CD4-positive, alpha-beta T cell treated with Interleukin-15 for 4 hours (primary cell): ENCODE data around the gene ACAP3.

Source experiments
- DNase-seq: peaks from one replicate; pipeline ENCODE4 v3.0.0-alpha.2; 2020; ENCODE audit warnings: low spot score

ACAP3 gene

DNA sequence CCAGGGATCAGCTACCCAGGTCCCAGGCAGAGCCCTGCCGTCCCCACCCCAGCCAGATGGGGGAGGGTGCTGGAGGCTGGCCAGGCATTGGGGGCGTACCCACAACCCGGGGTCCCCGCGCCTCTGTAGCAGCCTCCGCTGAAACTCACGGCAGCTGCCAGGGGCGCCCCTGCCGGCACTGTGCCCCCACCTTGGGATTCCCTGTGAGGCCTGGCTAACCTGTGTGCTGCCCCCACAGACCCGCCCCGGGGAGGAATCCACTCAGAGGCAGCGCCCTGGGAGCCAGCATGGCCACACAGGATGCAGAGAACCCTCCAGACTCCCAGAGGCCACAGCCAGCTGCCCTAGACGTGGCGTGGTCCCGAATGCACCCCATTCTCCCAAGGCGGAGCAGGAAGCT is 37.7 kb upstream of the ACAP3 start:
- no peak for DNase-seq

DNA sequence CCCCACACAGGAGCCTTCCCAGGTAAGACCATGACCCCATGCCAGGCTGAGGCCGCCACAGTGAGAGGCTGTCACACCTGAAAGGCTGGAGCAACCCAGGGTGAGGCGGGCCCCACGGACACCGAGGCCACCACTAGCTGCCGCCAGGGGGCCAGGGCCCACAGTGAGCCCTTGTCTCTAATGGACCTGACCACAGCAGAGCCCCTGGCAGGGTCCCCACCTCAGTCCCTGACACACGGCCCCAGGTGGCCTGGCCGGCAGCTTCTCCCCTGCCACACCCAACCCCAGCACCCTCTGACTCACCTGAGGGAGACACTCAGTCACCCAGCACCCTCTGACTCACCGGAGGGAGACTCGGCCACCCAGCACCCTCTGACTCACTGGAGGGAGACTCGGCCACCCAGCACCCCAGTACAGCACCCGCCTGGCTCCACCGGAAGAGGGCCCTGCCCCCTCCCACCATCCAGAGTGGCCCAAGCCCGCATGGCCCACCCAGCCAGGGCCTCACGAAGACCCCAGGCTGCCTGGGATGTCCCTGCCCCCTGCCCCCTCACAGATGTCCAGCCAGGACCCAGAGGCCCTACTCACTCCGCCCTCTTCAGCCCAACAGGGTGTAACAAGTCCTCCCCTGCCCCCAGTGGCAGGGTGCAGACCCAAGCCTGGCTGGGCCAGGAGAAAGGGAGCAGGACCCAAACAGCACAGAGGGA is 37.1 kb upstream of the ACAP3 start:
- peak; percentile 70 for DNase-seq

DNA sequence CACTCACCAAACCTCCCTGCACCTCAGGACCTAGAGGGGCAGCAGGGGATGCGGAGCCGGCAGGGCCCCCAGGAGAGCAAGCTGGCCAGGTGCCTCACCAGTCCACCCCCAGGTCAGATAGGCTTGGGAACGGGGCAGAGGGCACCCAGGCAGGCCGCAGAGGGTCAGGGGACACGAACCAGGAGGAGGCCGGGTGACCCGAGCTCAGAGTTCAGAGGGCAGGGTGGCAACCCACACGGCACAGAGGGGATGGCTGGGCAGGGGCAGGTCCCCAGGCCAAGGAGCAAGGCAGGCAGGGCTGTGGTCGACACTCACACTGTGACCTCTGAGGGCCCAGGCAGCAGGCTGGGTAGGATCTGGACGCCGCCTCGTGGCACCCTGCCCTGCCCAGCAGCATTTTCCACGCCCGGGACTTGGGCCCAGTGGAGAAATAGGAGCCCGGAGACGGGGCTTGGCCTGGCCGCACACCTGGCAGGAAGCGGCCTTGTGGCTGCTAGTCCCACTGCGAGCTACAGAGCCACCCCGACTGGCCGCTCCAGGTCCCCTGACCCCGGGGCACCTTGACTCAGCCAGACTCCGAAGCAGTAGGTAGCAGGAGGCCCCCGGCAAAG is 36.2 kb upstream of the ACAP3 start:
- no peak for DNase-seq

DNA sequence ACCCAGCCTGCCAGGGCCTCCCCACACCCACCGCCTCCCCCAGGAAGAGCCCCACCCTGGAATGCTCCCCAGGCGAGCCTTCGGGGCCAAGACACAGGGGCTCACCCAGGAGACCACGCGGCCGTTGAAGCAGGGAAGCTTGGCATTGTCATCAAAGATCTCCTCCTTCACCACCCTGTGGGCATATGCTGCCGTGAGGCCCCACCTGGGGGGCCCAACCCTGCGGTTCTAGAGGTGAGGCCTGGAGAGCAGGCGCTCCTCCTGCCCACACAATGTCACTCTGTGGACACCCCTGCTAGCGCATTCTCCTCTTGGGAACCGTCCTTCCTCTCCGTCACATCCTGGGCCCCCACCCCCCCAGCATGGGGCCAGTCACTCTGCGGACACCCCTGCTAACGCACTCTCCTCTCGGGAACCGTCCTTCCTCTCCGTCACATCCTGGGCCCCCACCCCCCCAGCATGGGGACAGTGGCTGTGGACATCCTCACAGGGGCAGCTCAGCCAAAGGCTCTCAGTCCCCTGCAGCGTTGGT is 34.9 kb upstream of the ACAP3 start:
- no peak for DNase-seq

DNA sequence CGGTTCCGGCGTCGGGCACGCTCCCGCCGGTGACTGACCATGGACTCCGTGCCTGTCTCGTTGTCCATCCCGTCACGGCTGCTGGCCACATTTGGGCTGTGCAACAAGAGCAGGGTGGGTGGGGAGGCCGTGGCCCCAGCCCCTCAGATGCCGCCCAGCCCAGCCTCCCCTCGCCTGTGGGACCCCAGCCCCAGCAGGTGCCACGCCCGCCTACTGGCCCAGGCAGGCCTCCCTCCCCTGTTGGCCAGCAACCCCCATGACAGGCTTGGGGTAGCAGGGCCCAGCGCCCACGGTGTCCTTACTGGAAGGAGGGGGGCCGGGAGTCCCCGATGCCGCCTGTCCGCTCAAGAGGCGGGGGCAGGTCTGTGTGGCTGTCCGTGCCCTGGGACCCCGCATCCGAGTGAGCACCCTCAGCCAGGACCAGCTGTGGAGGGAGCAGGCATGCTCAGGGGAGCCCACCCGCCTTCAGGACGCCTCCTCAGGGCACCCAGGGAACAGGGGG is 34.4 kb upstream of the ACAP3 start:
- DNase-seq, result no peak

DNA sequence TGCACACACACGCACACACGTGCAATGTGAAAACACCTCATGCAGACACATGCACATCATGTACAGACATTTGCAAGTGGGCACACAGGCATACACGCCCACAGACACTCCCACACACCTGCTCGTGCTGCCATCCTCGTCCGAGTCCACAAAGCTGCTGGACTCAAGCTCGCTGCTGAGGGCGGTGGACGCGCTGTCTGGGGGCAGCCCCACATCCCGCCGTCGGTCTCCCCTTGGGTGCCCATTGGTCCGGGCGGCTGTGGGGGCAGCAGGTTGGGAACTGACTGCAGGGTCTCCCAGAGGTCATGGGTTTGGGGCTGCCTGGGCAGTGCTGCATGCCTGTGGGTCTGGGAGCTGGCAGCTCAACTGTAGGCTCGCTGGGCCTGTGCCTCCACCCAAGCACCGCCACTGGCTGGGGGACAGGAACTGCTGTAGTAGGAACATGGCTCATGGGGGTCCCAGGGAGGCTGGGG is 33.9 kb upstream of the ACAP3 start:
- DNase-seq, result no peak

DNA sequence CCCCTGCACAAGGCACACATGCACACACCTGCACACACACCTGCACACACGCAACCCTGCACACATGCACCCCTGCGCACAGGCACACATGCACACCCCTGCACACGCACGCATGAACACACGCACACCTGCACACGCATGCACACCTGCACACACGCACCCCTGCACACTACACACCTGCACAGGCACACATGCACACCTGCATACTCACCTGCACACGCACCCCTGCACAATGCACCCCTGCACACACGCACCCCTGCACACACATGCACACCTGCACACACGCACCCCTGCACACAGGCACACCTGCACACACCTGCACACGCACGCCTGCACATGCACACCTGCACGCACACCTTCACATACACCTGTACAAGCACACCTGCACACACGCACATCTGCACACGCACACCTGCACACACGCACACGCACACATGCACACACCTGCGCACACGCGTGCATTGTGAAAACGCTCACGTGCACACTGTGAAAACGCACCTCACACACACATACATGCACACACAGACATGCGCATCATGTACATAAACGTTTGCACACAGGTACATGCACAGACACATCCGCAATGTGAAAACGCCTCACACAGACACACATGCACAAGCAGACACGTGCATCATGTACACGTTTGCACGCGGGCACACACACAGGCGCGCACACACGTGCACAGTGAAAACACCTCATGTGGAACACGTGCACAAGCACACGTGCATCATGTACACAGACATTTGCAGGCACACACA is 33.2 kb upstream of the ACAP3 start:
- no peak for DNase-seq

DNA sequence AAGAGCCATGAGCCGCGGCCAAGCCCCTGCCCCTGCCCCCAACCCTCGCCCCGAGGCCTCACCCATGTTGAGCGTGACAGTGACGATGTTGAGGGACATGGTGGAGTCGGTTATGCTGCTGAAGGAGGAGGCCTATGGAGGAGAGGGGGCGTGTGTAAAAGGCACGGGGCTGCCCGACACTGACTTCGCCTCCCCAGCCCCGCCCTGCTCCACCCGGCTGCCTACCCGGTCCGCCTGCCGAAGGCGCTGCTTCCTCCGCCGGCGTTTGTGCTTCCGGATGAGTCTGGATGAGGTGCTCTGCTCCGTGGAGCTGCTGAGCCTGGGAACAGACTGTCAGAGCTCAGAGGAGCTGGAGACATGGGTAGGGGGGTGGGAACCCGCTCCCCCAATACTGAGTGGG is 32.5 kb upstream of the ACAP3 start:
- no peak for DNase-seq

DNA sequence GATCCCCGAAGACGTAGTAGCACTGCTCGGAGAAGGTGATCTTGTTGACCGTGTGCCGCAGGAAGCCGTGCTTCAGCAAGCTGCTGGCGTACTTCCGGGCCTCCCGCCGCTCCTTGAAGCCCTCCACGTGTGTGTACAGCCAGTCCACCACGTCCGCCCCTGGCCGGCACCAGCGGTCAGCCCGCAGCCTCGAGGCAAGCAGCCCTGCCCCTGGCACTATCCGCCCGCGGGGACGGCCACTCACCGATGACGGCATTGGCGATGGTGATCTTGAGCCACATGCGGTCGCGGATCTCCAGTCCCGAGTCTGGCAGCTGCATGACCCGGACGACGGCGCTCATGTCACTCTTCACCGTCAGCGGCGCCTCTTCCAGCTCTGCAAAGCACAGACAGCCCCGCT is 30.5 kb upstream of the ACAP3 start:
- no peak for DNase-seq

DNA sequence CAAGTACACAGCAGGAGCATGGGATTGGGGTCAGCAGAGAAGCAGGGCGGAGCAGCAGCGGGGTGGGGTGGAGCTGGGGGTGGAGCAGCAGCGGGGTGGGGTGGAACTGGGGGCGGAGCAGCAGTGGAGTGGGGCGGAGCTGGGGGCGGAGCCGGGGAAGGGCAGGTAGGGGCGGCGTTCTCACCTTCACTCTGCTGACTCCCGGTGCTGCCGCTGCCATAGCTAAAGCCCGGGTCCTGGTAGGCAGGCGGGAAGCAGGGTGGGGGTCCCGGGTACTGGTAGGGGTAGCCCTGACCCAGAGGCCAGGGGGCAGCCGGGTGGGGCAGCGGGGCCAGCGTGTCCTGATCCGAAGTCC is 30.0 kb upstream of the ACAP3 start:
- DNase-seq, result no peak

DNA sequence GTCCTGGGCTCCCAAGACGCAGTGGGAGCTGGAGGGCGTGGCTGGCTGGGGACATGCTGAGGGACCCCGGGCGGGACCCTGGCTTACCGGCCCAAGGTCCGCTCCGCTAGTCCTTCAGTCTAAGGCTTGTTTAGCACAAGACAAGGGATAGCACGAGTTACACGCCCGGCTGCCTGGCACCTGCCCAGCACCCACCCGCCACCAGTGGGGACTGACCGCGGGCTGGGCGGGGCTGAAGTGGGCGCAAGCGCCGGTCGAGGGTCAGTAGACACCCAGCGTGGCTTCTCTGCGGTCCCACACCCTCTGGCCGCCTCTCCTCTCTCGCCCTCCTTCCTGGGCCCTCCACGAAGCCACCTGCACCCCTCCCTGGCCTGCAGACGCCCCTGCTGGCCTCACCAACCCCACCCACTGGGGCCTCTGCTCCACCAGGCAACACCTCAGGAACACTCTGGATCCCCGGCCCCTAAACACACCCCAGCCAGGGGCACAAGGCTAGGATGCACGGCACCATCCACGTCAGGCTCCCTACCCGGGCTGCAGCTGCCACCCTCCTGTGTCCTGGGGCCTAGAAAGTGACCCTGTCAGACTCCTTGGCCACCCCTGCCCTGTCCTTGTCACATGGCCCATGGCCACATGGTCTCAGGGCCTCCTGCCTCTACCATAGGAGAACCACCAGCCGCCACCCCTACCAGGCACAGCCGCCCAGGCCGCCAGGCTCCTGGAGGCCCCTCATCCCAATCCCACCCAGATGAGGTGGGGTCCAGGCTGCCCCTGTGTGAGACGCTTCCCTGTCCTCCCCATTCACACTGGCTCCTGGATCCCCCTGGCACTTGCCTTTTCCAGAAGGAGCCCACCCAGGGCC is 29.4 kb upstream of the ACAP3 start:
- DNase-seq, result no peak

DNA sequence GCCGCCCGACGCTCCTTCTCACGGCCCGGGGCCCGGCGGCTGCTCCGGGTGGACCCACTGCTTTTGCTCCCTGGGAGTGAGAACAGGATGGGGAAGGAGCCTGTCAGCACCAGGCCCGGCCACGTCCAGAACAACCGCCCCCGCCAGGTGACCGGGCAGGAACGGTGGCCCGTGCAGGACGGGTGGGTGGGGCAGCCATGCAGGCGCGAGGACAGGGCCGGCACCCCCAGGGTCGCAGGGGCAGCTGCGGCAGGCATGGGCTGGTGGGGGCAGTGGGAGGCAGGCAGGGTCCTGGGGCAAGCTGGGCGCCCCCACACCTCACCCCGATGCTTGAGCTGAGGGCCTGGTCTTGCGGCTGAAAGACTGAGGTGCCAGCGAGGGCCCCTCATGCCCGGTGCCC is 28.7 kb upstream of the ACAP3 start:
- no peak for DNase-seq

DNA sequence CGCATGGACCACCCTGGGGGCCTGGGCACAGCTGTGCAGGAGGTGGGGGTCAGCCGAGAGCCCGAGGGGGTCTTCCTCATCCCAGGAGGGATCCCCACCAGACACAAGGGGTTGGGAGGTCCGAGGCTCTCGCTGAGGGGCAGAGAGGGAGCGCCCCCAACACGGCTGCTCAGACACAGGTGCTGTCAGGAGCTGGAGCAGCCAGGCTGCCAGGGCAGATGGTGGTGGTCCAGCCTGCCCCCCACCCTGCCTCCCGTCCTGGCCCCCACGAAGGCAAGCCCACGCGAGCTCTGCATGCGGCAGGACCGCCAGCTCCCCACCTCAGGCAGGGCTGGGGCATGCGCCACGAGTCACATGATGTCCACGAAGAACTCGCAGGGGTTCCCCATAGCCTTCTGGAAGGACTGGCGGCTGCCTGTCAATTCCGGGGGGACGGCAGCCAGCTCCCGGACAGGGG is 28.1 kb upstream of the ACAP3 start:
- DNase-seq, result no peak

DNA sequence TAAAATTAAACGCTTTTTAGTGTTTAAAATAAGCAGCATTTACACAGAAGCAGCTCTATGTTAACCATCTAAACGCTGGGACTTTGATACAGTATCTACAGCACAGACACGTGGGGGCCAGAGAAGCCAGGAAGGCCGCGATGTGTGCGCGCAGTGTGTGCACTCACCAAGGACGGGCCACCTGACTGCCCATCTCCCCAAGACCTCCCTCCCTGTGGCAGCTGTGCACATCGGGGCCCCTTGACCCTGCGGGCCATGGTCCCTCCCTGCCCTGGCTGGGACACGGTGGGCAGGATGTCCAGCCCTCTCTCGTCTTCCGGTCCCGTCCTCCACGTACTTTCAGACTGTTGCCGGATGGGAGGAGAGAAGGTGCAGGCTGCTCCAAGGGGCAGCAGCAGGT is 27.6 kb upstream of the ACAP3 start:
- no peak for DNase-seq

DNA sequence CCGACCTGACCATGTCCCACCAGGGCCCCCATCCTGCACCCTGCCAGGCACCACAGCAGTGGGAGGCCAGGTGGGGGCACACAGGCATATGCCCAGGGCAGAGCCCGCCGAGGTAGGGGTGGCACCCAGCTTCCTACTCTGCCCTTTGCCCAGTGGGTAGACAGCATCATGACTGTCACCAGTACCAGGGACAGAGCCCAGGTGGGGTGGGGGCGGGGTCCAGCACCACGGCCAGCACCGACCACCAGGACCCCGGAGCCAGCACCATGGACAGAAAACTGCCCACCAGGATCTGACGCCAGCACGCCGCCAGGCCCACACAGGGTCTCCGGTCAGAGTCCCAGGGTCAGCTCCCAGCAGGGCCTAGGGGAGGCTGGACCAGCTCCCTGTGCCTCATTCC is 27.1 kb upstream of the ACAP3 start:
- DNase-seq, result no peak

DNA sequence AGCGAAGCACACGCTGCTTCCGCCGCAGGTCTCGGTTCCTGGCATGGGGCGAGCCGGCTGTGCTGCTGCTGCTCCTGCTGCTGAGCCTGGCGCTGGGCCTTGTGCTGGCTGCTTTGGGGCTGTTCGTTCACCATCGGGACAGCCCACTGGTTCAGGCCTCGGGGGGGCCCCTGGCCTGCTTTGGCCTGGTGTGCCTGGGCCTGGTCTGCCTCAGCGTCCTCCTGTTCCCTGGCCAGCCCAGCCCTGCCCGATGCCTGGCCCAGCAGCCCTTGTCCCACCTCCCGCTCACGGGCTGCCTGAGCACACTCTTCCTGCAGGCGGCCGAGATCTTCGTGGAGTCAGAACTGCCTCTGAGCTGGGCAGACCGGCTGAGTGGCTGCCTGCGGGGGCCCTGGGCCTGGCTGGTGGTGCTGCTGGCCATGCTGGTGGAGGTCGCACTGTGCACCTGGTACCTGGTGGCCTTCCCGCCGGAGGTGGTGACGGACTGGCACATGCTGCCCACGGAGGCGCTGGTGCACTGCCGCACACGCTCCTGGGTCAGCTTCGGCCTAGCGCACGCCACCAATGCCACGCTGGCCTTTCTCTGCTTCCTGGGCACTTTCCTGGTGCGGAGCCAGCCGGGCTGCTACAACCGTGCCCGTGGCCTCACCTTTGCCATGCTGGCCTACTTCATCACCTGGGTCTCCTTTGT is 26.0 kb upstream of the ACAP3 start:
- DNase-seq, result no peak

DNA sequence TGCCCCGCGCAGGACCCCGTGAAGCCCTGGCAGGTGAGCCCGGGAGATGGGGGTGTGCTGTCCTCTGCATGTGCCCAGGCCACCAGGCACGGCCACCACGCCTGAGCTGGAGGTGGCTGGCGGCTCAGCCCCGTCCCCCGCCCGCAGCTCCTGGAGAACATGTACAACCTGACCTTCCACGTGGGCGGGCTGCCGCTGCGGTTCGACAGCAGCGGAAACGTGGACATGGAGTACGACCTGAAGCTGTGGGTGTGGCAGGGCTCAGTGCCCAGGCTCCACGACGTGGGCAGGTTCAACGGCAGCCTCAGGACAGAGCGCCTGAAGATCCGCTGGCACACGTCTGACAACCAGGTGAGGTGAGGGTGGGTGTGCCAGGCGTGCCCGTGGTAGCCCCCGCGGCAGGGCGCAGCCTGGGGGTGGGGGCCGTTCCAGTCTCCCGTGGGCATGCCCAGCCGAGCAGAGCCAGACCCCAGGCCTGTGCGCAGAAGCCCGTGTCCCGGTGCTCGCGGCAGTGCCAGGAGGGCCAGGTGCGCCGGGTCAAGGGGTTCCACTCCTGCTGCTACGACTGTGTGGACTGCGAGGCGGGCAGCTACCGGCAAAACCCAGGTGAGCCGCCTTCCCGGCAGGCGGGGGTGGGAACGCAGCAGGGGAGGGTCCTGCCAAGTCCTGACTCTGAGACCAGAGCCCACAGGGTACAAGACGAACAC is 25.2 kb upstream of the ACAP3 start:
- no peak for DNase-seq

DNA sequence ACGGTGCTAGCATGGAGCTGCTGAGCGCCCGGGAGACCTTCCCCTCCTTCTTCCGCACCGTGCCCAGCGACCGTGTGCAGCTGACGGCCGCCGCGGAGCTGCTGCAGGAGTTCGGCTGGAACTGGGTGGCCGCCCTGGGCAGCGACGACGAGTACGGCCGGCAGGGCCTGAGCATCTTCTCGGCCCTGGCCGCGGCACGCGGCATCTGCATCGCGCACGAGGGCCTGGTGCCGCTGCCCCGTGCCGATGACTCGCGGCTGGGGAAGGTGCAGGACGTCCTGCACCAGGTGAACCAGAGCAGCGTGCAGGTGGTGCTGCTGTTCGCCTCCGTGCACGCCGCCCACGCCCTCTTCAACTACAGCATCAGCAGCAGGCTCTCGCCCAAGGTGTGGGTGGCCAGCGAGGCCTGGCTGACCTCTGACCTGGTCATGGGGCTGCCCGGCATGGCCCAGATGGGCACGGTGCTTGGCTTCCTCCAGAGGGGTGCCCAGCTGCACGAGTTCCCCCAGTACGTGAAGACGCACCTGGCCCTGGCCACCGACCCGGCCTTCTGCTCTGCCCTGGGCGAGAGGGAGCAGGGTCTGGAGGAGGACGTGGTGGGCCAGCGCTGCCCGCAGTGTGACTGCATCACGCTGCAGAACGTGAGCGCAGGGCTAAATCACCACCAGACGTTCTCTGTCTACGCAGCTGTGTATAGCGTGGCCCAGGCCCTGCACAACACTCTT is 24.5 kb upstream of the ACAP3 start:
- DNase-seq, result no peak

DNA sequence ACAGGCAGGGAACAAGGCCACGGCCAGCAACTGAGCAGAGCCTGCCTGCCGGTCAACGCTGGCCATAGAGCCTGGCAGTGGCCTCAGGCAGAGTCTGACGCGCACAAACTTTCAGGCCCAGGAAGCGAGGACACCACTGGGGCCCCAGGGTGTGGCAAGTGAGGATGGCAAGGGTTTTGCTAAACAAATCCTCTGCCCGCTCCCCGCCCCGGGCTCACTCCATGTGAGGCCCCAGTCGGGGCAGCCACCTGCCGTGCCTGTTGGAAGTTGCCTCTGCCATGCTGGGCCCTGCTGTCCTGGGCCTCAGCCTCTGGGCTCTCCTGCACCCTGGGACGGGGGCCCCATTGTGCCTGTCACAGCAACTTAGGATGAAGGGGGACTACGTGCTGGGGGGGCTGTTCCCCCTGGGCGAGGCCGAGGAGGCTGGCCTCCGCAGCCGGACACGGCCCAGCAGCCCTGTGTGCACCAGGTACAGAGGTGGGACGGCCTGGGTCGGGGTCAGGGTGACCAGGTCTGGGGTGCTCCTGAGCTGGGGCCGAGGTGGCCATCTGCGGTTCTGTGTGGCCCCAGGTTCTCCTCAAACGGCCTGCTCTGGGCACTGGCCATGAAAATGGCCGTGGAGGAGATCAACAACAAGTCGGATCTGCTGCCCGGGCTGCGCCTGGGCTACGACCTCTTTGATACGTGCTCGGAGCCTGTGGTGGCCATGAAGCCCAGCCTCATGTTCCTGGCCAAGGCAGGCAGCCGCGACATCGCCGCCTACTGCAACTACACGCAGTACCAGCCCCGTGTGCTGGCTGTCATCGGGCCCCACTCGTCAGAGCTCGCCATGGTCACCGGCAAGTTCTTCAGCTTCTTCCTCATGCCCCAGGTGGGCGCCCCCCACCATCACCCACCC is 23.6 kb upstream of the ACAP3 start, which contains the start of gene TAS1R3:
TSS of gene TAS1R3 (plus strand) at position 213 of the 898 bp plus-strand sequence. CDS start at position 279, 66 bp downstream.
- no peak for DNase-seq
